ENCODE measurements around the gene USP13. TPM values are rescaled to one million over a fixed set of nuclear protein-coding genes. Genes with fewer than 3 reads are reported as not detected.

Gene USP13
- total RNA-seq, 2 donors from 2014 or later = 6.6 to 14.0 TPM

DNA sequence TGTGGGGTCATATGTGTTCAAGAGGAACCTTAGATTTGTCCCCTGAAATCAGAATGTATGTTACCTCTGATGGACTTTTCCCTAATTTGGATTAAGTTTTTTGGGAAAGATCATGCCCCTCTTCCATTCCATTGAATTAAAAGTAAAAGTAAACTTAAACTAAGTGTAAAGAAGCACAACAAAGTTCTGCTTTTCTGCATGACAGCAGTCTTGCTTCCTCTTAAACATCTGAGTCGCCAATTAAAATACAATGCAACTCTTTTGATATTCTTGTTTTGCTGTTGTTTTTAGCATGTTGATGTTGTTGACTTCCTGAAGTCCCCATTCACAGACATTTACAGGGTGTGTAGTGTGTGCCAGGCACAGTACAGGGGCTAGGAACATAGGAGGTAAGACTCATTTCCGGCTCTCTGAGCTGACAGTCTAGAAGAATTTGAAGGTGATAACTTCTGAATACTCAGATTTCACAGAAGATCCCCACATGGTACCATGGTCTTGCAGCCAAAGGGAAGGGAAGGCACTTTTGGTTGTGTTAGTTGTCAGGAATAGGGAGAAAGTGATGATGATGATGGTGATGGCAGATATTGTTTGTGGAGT is 45.0 kb downstream of the USP13 start:
- Mint-ChIP-seq H3K4me1 (ENCODE audit: low read depth in 2 of 2) (no peaks in the 10 kb centered on the region), H3K4me3 (no peak overlapping the region)

DNA sequence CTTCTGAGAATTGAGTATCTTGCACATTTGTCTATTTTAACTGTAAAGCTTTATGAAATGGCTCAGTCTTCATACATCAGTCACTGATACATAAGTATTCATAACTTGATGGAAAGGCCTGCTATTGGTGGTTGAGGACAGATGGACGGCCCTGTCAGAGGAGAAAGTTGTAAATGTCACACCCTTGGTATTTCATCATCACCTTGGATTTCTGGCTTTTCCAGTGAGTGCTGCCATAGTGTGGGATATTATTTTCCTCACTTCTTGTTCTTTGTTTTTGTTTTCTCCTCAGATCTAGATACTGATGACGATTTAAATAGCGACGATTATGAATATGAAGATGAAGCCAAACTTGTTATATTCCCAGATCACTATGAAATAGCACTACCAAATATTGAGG is 47.9 kb downstream of the USP13 start:
- Mint-ChIP-seq H3K4me1 (ENCODE audit: low read depth in 2 of 2) (no peaks in the 10 kb centered on the region), H3K27me3 (no peaks in the 10 kb centered on the region), H3K9me3 (no peaks in the 10 kb centered on the region), H3K4me3 (no peak overlapping the region), H3K36me3 (no peaks in the 10 kb centered on the region), H3K27ac (no peak overlapping the region)
- ATAC-seq (no peak), DNase-seq (ENCODE audit: low spot score) (no peak)

More for the DNA sequence above, 45.0 kb downstream of the USP13 start:
- ATAC-seq (no peak), DNase-seq (ENCODE audit: low spot score) (no peak)
- Mint-ChIP-seq H3K36me3 (no peaks in the 10 kb centered on the region), H3K27ac (no peak overlapping the region), H3K27me3 (no peaks in the 10 kb centered on the region), H3K9me3 (no peaks in the 10 kb centered on the region)

GRCh38 chr3:179701176-179701827 is 48.5 kb downstream of the USP13 start:
- Mint-ChIP-seq H3K9me3 (no peaks in the 10 kb centered on the region), H3K27ac (no peak overlapping the region), H3K36me3 (no peaks in the 10 kb centered on the region), H3K27me3 (no peaks in the 10 kb centered on the region), H3K4me1 (ENCODE audit: low read depth in 2 of 2) (no peaks in the 10 kb centered on the region), H3K4me3 (no peak overlapping the region)
- no peak for ATAC-seq
- no peak for DNase-seq (ENCODE audit: low spot score)

GRCh38 chr3:179702271-179702947 is 49.6 kb downstream of the USP13 start:
- H3K9me3 Mint-ChIP-seq = no peaks in the 10 kb centered on the region
- ATAC-seq (no peak), DNase-seq (ENCODE audit: low spot score) (no peak)
- no peaks in the 10 kb centered on the region for H3K27me3 Mint-ChIP-seq
- no peaks in the 10 kb centered on the region for H3K4me1 Mint-ChIP-seq (ENCODE audit: low read depth in 2 of 2)
- no peak overlapping the region for H3K4me3 Mint-ChIP-seq
- no peaks in the 10 kb centered on the region for H3K36me3 Mint-ChIP-seq
- peak overlapping the region in 1 of 2 donors; percentile 28 for H3K27ac Mint-ChIP-seq

GRCh38 chr3:179703816-179704215 is 51.0 kb downstream of the USP13 start:
- Mint-ChIP-seq H3K36me3 (no peaks in the 10 kb centered on the region), H3K27ac (no peak overlapping the region), H3K4me1 (ENCODE audit: low read depth in 2 of 2) (no peaks in the 10 kb centered on the region), H3K4me3 (no peak overlapping the region), H3K27me3 (no peaks in the 10 kb centered on the region), H3K9me3 (no peaks in the 10 kb centered on the region)
- ATAC-seq (no peak), DNase-seq (ENCODE audit: low spot score) (no peak)

DNA sequence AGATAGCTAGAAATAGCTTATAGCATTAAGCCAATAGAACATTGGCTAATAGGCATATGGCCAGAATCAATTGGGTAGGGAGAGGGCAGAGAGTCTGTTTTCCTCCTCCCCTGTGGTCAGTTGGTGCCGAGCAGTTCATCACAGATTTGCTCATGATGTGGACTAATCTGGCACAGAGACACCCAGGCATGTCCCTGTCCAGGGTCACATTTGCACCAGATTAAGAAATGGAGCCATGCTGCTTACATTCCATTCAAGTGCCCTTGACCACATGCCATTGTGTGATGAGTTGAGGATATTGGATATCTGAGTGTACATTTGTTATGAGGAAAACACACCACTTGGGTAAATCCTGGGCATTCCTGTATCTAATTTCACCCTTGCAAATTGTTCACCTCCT is 53.4 kb downstream of the USP13 start:
- Mint-ChIP-seq H3K27me3 (no peaks in the 10 kb centered on the region), H3K9me3 (no peaks in the 10 kb centered on the region), H3K4me1 (ENCODE audit: low read depth in 2 of 2) (no peaks in the 10 kb centered on the region), H3K4me3 (no peak overlapping the region), H3K27ac (no peak overlapping the region), H3K36me3 (no peaks in the 10 kb centered on the region)
- ATAC-seq = no peak
- DNase-seq (ENCODE audit: low spot score) = no peak

DNA sequence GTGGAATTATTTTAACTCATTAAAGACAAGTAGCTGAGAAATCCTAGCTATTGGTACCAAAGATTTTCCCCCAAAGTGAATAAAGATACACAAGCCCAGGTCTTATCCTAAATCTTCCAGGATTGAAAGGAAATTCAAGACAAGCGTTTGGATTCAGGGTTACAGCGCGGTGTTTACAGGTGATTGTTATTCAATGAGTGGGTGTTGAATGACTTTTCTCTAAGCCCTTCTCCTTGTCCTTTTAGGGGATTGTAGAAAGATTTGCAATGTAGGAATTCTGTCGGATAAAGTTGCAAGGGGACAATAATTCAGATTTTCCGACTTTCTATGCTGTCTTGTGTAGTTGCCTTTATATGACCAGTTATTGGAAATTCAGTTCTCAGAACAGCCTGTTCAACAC is 57.2 kb downstream of the USP13 start:
- Mint-ChIP-seq H3K9me3 (no peaks in the 10 kb centered on the region), H3K27ac (no peak overlapping the region), H3K4me1 (ENCODE audit: low read depth in 2 of 2) (no peaks in the 10 kb centered on the region), H3K36me3 (no peaks in the 10 kb centered on the region), H3K27me3 (no peaks in the 10 kb centered on the region), H3K4me3 (no peak overlapping the region)
- no peak for DNase-seq (ENCODE audit: low spot score)
- no peak for ATAC-seq

- Mint-ChIP-seq H3K27me3 (no peaks in the 10 kb centered on the region), H3K36me3 (no peaks in the 10 kb centered on the region)
Observed at GRCh38 chr3:179713643-179714090, 60.8 kb downstream of the USP13 start.

DNA sequence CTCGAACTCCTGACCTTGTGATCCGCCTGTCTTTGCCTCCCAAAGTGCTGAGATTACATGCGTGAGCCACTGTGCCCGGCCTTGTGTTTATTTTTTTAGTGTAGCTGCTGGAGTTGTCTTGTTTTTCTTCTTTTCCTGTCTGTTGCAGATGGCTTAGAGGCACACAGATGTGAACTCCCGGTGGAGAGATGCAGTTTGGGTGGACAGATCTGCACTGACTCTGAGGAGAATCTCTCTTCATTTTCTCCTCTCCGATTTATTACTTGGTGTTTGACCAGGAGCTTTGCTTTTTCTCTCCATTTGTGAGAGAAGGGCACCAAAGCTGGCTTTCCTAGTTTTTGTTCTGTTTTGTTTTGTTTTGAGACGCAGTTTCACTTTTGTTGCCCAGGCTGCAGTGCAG is 62.7 kb downstream of the USP13 start:
- DNase-seq (ENCODE audit: low spot score) = no peak
- H3K9me3 Mint-ChIP-seq = no peaks in the 10 kb centered on the region
- no peak overlapping the region for H3K4me3 Mint-ChIP-seq
- no peaks in the 10 kb centered on the region for H3K36me3 Mint-ChIP-seq
- no peak overlapping the region for H3K27ac Mint-ChIP-seq
- no peaks in the 10 kb centered on the region for H3K27me3 Mint-ChIP-seq
- ATAC-seq = no peak
- peaks cover 0 to 6% of the 10 kb centered on the region in 2 donors for H3K4me1 Mint-ChIP-seq (ENCODE audit: low read depth in 2 of 2)

More at GRCh38 chr3:179713643-179714090, 60.8 kb downstream of the USP13 start:
- Mint-ChIP-seq H3K4me3 (no peak overlapping the region), H3K9me3 (no peaks in the 10 kb centered on the region), H3K27ac (no peak overlapping the region), H3K4me1 (ENCODE audit: low read depth in 2 of 2) (peaks cover 0 to 6% of the 10 kb centered on the region in 2 donors)
- DNase-seq (ENCODE audit: low spot score) (no peak), ATAC-seq (no peak)

DNA sequence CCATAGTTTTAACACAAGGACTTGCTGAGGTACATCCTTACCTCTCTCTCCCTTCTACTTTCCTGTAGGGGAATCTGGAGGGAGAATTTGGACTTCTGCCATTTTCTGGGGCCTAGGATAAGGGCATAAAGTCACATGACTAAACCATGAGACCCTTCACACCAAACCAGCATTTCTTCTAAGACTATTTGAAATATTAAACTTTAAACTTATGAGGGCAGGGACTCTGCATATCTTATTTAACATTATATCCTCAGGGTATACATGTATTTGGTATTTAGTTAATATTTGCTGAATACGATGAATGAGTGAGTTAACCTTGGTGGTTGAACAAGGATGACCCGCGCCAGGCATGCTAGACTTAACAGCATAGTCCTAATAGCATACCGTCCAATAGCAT is 63.4 kb downstream of the USP13 start:
- H3K27me3 Mint-ChIP-seq = no peaks in the 10 kb centered on the region
- ATAC-seq (no peak), DNase-seq (ENCODE audit: low spot score) (no peak)
- no peaks in the 10 kb centered on the region for H3K9me3 Mint-ChIP-seq
- no peaks in the 10 kb centered on the region for H3K36me3 Mint-ChIP-seq
- no peak overlapping the region for H3K4me3 Mint-ChIP-seq
- no peak overlapping the region for H3K27ac Mint-ChIP-seq
- peaks cover 0 to 6% of the 10 kb centered on the region in 2 donors for H3K4me1 Mint-ChIP-seq (ENCODE audit: low read depth in 2 of 2)

DNA sequence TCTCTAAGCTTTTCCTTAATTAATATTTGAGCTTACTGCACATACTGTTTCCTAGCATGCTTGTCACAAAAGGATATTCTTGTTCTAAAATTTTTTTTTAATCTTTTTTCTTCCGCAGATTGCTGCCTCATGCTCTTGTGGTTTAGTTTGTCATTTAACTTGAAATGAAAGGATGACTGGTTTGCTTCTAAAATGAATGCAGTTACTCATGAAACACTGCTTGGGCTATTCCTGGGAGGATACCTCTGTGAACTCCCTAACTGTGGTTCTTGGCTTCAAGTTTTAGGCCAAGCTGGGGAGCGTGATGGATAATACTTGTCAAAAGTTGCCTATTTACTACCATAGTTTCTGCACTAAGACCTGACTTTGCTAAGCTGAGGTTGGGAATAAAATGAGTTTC is 64.0 kb downstream of the USP13 start:
- no peaks in the 10 kb centered on the region for H3K36me3 Mint-ChIP-seq
- no peaks in the 10 kb centered on the region for H3K9me3 Mint-ChIP-seq
- H3K27ac Mint-ChIP-seq = no peak overlapping the region
- DNase-seq (ENCODE audit: low spot score) = no peak
- peaks cover 0 to 6% of the 10 kb centered on the region in 2 donors for H3K4me1 Mint-ChIP-seq (ENCODE audit: low read depth in 2 of 2)
- no peak for ATAC-seq
- H3K4me3 Mint-ChIP-seq = no peak overlapping the region
- no peaks in the 10 kb centered on the region for H3K27me3 Mint-ChIP-seq

- Mint-ChIP-seq H3K27ac (no peak overlapping the region), H3K27me3 (no peaks in the 10 kb centered on the region), H3K4me3 (no peak overlapping the region), H3K9me3 (no peaks in the 10 kb centered on the region), H3K36me3 (no peaks in the 10 kb centered on the region), H3K4me1 (ENCODE audit: low read depth in 2 of 2) (peaks cover 0 to 6% of the 10 kb centered on the region in 2 donors)
- ATAC-seq (no peak), DNase-seq (ENCODE audit: low spot score) (no peak)
Observed at GRCh38 chr3:179717219-179717618, 64.4 kb downstream of the USP13 start.

- H3K36me3 Mint-ChIP-seq = no peaks in the 10 kb centered on the region
- H3K27me3 Mint-ChIP-seq = no peaks in the 10 kb centered on the region
- ATAC-seq = peak in 1 of 2 donors; percentile 20
Observed at GRCh38 chr3:179719048-179719734, 66.4 kb downstream of the USP13 start.

DNA sequence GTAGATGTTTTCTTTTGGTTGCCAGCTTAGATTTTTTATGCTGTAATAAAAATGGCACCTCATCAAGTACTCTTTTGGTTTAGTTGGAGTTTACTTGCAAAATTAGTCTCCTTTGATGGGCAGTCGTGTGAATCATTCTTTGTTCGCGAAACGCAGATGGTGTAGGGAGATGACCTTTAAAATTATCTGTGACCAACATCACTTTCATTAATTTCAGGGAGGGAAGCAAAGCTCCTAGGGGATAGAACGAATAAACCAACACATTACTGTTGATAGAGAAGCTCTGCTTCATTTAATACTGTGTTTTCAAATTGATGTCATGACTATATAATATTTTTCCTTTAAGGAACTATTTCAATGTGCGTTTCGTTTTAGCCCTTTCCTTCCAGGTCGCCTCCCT is 67.4 kb downstream of the USP13 start:
- ATAC-seq (no peak), DNase-seq (ENCODE audit: low spot score) (no peak)
- no peaks in the 10 kb centered on the region for H3K27me3 Mint-ChIP-seq
- H3K9me3 Mint-ChIP-seq = no peaks in the 10 kb centered on the region
- H3K27ac Mint-ChIP-seq = no peak overlapping the region
- peaks cover 0 to 6% of the 10 kb centered on the region in 2 donors for H3K4me1 Mint-ChIP-seq (ENCODE audit: low read depth in 2 of 2)
- no peaks in the 10 kb centered on the region for H3K36me3 Mint-ChIP-seq
- H3K4me3 Mint-ChIP-seq = no peak overlapping the region

More at GRCh38 chr3:179719048-179719734, 66.4 kb downstream of the USP13 start:
- no peak overlapping the region for H3K4me3 Mint-ChIP-seq
- DNase-seq (ENCODE audit: low spot score) = no peak
- H3K27ac Mint-ChIP-seq = no peak overlapping the region
- H3K9me3 Mint-ChIP-seq = no peaks in the 10 kb centered on the region
- H3K4me1 Mint-ChIP-seq (ENCODE audit: low read depth in 2 of 2) = peaks cover 0 to 6% of the 10 kb centered on the region in 2 donors
